Suppressor macrophage (primary cell): ENCODE measurements around the gene HOPX.
"Not testable (repeated sequence)": the region's sequence is repeated elsewhere in the genome, so short reads cannot be mapped to it uniquely, and the experiment has no call there.

Experiments
- DNase-seq, 4 experiments: peaks; one replicate each; pipeline ENCODE4 v3.0.0-alpha.2; 2020 to 2022

HOPX gene

GRCh38 chr4:56654238-56654632, 26.9 kb downstream of the HOPX start:
- no peak for DNase-seq

DNA sequence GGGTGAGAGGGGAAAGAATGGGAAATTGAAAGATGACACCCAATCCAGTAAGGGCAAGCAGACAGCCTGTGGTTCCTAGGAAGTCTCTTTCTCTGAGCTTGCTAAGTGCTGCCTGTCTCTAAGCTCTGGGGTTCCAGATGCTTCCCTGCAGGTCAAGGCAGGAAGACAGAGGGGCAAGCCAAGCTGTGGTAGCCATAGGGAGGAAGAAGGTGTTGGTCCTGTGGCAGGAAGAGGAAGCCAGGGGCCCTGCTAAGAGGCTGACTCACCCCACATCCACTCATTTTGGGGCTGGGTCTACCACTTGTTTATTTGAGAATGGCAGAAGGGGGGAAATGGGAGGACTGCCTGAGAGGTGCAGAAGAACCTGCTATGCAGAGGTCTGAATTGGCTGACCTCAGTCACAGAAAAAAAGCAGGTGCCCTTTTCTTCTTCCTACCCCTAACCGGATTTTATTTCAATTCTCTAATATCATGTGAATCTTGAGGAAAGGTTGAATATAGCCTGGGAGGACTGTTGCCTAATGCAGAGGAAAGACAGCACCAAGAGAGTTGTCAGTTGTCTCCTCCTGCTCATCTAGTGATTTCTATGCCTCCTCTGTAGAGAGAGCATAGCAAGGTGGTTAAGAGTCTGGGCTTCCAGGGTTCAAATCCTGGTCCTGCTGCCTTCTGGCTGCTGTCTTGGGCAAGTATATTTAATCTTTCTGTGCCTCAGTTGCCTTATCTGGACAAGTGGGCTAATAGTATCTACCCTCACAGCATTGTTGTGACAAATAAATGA, 27.4 kb downstream of the HOPX start:
- peak in 2 of 4 experiments; percentile 10 to 30 for DNase-seq

DNA sequence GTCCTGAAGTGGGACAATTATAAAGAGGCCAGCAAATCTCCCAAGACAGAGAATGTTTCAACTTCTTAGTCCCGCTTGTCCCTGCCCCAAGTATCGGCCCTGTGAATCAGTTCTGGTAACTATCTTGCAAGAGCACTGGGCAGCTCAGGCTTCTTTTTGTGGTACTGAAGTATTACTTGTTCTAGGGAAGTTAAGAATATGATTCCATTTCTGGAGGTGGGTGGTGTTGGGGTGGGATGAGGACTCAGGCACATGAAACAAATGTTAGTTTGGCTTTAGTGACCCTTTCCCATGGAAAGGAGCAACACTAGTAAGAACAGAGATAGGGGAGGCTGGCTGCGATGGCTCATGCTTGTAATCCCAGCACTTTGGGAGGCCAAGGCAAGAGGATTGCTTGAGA, 28.9 kb downstream of the HOPX start:
- DNase-seq = peak; percentile 22 to 57 (median 50)

GRCh38 chr4:56651056-56651350, 30.1 kb downstream of the HOPX start:
- no peak for DNase-seq

DNA sequence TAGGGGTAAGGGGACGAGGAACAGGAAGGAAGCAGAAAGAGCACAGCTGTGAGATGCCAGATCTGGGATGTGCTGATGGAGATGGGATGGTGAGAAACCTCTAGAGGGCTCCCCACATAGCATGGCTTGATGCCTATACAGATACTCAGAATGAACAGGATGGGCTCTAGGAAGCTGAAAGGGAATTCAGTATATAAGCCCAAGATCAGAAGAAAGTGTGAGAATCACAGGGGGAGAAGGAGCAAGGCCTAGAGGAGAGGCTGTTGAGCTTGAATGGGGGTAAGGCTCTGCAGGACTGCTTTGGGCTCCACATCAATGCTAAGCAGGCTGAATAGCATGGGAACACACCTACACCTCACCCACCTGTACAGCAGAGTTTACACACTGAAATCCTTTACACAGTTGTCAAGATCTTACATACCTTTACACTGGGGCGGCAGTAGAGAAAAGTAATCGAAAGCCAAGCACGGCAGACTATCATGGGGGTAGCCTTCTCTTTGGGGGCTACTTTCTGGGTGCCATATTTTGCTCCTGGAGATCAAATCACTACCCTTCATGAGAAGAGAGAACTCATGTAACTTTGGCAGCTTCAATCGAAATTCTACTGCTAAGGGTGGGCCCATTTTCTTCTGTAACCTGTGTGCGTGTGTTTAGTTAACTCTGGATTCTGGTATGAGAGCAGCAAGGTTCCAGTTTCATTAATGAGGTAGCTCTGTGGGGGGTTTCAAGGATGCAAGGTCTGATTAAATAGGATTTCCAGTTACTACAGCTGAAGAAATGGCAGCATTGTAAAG, 30.6 kb downstream of the HOPX start:
- no peak for DNase-seq

DNA sequence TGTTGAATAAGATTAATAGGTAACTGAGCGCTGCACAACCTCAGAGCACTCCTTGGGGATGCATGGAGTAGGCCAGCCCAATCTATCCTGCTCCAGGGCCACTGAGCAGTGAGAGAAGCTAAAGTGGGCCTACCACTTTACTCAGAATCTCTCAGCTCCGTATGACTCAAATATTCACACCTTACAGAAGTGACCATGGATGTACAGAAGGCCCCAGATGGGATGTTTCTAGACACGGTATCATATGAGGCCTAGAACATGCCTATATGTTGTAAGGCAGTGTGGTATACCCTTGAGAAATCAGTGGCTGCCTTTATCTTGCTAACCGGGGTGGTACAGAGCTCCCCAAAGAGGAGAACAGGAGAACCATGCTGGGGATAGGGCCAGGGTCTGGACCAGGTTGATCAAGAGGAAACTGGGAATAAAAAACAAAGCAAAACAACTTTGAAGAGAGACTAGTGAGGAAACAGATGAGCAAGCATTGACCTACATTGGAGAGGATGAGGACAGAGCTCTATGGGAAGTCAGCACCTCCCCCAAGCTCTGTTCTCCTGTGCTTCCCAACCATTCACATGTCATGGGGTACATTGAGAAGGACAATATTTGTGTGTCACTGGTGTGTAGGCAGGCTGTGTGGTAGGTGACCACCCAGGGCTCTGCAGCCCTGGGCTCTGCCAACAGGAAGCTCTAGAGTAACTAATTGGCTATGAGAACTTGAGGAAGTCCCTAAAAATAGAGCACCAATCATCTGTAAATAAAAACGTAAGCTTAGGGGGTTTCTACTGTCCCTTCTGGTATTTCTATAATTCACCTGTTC, 31.4 kb downstream of the HOPX start:
- peak; percentile 73 to 91 (median 78) for DNase-seq

DNA sequence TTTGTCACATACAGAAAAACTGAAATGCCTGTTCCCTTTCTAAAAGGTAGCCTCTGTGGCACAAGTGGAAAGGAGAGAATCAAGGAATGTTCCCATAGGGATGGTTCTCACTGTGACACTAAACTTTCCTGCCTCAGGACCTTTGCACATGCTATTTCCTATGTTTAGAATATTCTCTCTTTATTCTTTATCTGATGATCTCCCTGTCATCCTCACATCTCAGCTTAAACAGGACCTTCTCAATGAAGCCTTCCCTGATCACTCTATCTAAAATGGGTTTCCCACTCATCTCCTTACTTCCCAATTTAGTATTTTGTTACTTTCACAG, 32.3 kb downstream of the HOPX start:
- no peak for DNase-seq

DNA sequence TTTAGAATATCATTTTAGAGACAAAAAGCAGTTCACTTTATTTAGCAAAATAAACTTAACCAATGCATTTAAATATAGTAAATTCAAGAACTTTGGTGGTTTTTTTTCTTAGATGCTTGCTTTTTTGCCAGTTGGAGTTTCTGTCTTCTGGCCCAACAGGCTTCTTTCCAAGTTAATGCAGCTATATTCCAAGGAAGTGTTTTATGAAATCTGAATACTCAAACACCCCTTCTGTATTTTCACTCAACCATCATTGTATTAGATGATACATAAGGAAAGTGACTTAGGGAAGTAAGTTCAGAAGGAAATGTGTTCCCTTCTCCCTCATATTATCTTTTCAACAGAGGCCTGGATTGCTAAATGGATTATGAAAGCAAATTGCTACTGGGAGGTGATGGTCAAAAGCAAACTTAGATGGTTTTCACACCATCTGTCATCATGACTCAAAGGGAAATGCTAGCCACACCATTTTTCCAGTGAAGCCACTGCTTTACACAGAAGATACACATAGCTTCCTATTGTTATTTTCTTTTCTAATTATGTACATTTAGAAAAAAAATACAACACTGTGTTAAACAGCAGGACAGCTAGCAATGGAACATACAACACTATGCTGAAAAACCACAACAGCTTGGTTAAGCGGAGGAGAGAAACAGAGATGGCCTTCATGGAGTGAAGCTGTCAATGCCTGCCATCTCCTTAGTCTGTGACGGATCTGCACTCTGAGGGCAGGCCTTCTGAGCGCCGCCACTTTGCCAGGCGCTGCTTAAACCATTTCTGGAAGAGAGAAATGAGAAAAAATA, 32.9 kb downstream of the HOPX start:
- peak; percentile 45 to 81 (median 58) for DNase-seq

DNA sequence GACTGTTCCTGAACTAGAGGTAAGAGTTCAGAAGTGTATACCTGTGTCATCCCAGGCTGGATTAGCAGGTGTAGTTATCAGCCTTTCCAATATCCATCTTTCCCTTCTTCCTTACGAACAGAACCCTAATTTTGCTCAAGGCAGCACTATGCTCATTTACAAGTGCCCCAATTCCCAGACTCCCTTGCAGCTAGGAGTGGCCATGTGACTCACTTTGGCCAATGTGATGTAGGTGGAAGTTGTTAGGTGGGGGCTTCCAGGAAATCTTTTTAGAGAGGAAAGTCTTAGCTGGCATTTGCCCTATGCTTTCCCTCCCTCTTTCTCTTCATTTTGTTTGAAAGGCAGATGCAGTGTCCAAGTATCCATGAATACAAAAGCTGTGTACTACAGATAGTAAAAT, 34.8 kb downstream of the HOPX start:
- no peak for DNase-seq

DNA sequence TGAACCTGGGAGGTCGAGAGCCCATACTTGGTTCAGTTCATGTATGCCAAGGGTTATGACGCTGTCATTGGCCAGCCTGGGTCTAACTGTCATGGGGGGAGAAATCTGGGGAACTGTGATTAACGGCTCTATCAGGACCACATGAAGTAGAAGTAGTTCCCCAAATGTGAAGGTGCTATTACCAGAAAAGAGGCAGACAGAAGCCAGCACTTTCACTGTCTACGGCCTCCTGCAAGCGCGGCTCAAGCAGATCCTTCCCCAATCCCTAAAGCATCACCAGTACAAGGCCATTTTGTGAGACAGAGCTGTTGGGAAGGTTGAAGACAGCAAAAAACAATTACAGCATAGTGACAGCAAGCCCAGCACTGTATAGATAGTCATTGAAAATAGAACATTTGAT, 37.5 kb downstream of the HOPX start:
- no peak for DNase-seq

DNA sequence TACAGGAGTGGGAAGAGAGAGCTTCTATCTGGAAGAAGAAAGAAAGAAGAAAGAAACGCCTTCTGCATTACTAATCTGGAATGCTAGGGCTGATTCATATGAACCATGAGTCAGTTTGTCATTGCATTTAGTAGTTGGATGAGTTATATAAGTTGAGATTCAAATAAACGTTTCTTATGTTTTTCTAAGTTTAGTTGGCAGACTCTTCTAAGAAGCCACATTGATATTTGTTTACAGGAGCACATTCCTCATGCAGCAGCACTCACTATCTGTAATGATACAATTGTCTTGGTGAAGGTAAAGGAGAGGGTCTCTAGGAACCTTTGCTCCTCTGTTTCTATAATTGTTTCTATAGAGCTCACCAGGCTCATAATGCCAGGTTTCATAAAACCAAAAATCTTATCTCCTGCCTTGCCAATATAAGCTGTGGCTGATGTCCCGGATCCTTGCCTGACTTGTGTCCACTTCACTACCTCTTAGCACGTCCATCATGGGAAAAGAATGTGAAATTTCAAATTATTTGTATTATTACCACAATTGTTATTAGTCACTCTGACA, 39.5 kb downstream of the HOPX start:
- peak in 2 of 4 experiments; percentile 14 to 31 for DNase-seq

DNA sequence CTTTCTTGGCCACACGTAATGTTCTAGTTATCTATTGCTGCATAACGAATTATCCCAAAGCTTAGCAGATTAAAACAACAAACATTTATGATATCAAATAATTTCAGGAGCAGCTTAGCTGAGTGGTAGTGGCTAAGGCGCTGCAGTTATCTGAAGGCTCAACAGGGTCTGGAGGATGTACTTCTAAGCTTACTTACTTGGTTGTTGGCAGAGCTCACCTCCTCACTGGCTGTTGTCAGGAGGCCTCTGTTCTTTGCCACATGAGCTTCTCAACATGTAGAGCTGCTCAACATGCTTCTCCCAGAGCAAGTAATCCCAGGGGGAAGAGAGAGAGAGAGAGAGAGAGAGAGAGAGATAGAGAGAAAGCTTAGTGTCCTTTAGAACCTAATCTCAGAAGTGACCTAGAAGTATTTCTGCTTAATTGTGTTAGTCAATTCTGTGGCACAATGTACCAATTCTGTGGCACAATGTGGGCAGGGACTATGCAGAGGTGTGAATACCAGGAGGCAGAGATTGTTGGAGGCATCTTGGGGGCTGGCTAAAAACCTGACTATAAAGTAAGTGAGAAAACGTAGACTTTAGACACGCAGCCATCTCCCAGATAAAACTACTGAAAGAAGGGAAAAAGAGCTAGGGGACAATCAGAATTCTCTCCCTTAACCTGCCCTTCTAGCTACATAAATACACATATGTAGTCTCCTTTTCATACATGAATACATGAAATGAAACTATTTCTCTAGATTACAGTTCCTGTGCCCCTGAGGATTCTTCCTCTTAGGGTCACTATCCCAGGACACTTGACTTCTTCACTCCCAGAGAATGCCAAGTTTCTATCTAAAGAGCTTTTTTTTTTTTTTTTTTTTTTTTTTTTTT, 40.2 kb downstream of the HOPX start:
- no peak for DNase-seq

DNA sequence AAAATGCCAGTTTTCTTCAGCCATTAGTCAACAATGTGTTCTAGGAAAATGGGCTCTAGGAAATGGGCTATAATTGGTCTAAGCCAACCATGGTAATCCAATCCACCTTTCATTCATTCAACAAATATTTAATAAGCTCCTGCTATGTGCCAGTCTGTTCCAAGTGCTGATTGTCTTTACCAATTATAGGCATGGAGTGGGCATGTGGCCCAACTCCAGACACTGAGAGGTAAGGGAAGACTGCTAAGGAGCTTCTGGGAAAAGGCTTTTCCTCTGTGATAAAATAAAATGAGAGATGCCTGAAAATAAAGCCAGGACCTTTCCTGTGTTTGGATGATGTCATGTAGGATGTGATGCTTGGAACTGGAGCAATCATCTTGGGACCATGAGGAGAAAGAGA, 43.3 kb downstream of the HOPX start:
- no peak for DNase-seq

DNA sequence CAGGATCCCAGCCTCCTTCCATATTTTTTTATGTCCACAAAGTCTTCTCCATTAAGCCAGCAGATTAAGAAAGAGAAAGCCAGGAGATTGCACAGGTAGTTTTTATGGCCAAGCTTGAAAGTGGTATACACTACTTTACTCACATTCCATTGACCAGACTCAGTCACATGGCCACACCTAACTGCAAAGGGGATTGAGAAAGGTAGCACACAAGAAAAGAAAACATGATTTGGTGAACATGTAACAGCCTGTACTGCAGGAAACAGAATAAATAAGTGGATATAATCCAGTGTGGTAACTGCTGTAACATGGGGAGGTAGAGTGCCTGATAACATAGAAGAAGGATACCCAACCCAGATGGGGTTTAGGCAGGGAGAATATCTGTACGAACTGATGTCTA, 43.9 kb downstream of the HOPX start:
- DNase-seq = no peak

DNA sequence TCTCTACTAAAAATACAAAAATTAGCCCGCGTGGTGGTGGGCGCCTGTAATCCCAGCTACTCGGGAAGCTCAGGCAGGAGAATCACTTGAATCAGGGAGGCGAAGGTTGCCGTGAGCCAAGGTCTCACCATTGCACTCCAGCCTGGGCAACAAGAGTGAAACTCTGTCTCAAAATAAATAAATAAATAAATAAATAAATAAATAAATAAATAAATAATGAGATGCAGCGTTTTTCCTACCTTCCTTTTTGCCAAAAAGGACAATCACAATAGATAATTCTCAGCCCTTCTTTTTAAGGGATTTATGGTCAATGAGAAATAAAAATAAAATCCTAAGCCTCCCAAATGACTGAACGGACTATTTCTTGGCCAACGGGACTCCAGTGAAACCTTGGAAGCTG, 46.1 kb downstream of the HOPX start:
- not testable (repeated sequence) for DNase-seq

DNA sequence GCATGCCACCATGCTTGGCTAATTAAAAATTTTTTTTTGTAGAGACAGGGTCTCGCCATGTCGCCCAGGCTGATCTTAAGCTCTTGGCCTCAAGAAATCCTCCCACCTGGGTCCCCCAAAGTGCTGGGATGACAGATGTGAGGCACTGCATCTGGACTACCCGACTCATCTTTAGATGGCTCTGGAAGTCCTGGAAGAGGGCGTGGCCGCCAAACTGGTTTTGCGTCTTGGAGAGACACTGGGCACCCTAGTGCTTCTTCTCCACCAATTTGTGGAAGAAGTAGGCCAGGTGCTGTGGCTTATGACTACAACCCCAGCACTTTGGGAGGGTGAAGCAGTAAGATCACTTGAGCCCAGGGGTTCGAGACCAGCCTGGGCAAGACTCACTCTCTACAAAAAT, 47.6 kb downstream of the HOPX start:
- no peak for DNase-seq

DNA sequence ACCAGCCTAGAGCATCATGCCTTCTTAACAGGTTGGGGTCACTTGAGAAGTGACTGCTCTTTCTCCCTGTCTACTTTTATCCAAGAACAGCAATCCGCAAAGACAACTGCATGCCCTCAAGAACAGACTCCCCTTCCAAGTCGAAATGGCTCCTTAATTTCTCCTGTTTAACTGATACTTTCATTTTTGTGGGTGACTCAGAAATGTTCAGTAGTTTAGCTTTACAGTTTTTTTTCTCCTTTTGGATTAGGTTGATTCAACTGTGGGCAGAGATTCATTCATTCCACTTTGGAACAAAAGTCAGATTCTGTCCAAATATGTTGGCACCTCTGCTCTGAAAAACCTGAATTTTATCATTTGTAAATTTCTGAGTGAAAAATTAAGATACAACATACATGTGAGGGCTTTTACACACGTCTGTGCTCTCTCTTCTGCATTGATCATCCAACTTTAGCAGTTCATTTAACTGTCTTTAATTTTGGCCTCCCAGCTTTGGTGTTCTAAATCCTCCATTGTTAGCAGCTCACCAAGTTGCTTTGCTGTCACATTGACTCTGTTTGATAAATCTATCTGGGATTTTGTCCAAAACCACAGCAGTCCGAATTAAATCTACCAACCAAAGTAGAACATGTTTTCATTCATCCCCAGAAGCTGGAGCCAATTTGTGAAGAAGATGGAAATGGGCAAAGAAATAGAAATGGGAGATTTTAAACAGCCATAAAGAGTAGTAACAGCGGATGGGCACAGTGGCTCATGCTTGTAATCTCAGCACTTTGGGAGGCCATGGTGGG, 50.0 kb downstream of the HOPX start:
- no peak for DNase-seq

DNA sequence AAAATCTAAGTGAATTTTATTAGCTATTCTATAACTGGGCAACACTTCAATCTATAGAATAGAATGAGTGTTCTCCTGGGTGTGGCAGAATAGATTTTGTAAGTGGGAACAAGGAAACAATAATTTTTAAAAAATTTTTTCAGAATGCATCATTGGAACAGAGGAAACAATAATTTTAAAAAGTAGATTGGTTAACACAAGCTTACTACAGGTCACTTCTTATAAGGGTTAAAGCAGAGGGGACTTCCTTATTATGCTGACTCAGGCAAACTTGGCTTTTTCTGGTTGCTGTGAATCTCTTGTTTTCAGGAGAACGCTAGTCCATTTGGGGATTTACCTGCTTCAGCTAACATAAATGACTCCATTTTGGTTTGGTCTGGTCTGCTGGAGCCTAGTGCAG, 52.5 kb downstream of the HOPX start:
- no peak for DNase-seq

DNA sequence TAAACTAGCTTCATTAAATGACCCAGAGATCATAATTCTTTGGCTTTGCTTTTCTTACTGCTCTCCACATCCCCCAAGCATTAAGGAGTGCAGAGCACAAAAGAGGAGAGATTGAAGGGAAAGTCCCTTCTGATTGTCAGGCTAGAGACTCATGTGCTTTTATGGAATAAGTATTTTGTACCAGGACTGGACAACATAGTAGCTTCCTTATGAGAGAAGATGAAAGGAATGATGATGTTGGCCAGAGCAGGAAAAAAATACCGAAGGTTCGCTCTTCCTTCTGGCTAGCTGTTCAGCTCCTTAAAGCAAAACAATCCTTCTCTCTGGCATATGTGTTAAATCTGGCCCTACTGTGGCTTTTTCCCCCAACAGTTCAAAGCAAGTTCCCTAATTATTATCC, 53.1 kb downstream of the HOPX start:
- DNase-seq = no peak

- DNase-seq = no peak
Observed at GRCh38 chr4:56627375-56627774, 53.7 kb downstream of the HOPX start.

GRCh38 chr4:56626963-56627362, 54.1 kb downstream of the HOPX start:
- no peak for DNase-seq
